Choroid plexus epithelial cell (primary cell): Measurements from ENCODE around the gene ZNF485.
"Not testable (repeated sequence)": the region's sequence is repeated elsewhere in the genome, so short reads cannot be mapped to it uniquely, and the experiment has no call there.

ENCODE experiments used
- DNase-seq: peaks from one replicate; pipeline ENCODE4 v3.0.0-alpha.2; 2010; ENCODE audit warnings: low read depth
- H3K4me3 ChIP-seq: 2 replicates; pipeline ENCODE4 v1.5.1; 2011; ENCODE audit warnings: low read depth, mild to moderate bottlenecking, control low read depth, low read length, moderate library complexity
- CTCF ChIP-seq: conservative IDR thresholded peaks from 2 replicates; pipeline ENCODE4 v1.5.1; 2011; ENCODE audit warnings: low read depth, mild to moderate bottlenecking, control low read depth, inconsistent platforms, low read length, moderate library complexity

ZNF485 gene

GRCh38 chr10:43627942-43628341 is 21.7 kb downstream of the ZNF485 start:
- H3K4me3 ChIP-seq: no peak overlapping the region
- no peak for TF ChIP-seq CTCF
- no peak for DNase-seq

- TF ChIP-seq CTCF: no peak
- DNase-seq: no peak
- H3K4me3 ChIP-seq: no peak overlapping the region
These were observed 22.7 kb downstream of the ZNF485 start for GRCh38 chr10:43628956-43629355.

GRCh38 chr10:43635816-43636215 is 29.6 kb downstream of the ZNF485 start:
- H3K4me3 ChIP-seq, DNase-seq: not testable (repeated sequence)

- DNase-seq: peak; percentile 8
- no peak for TF ChIP-seq CTCF
- H3K4me3 ChIP-seq: no peak overlapping the region
These were observed 34.4 kb downstream of the ZNF485 start for GRCh38 chr10:43640603-43641002.

- peak; percentile 56 for DNase-seq
- no peak overlapping the region for H3K4me3 ChIP-seq
- TF ChIP-seq CTCF: no peak
These were observed 38.0 kb downstream of the ZNF485 start for GRCh38 chr10:43644252-43644651.

GRCh38 chr10:43645866-43646265 is 39.6 kb downstream of the ZNF485 start:
- no peak for TF ChIP-seq CTCF
- DNase-seq: no peak

GRCh38 chr10:43647576-43647975 is 41.3 kb downstream of the ZNF485 start:
- H3K4me3 ChIP-seq: no peak overlapping the region
- no peak for DNase-seq

More at GRCh38 chr10:43645866-43646265, 39.6 kb downstream of the ZNF485 start:
- H3K4me3 ChIP-seq: no peak overlapping the region

More at GRCh38 chr10:43647576-43647975, 41.3 kb downstream of the ZNF485 start:
- no peak for TF ChIP-seq CTCF
